ENCODE results near the gene P2RX3. TPM values are rescaled to one million over a fixed set of nuclear protein-coding genes. Genes with fewer than 3 reads are reported as not detected.

Gene P2RX3
- total and polyA plus RNA-seq, 10 of the 15 experiments (the other 5 are each of a cell fraction or from before 2014, with no cell fraction given), result 0.05 to 0.12 TPM; not detected in 8

- 0 out of 2 replicates have a peak, but pooled peaks have one; percentile 23 for TF ChIP-seq REST (IDR thresholded peaks at IDR 0.05; ENCODE audit: low read depth, low read length)
- TF ChIP-seq PKNOX1 (IDR thresholded peaks at IDR 0.05), result no peak
- TF ChIP-seq CEBPB (IDR thresholded peaks at IDR 0.05; ENCODE audit: borderline replicate concordance in 1 of 2, low read depth in 2 of 2, low read length in 2 of 2), result peak in 1 of 2 experiments; percentile 23; a peak in 1 of 4 replicates
- TF ChIP-seq ESRRA (IDR thresholded peaks at IDR 0.05; ENCODE audit: low read length), result no peak
- TF ChIP-seq ASH2L (IDR thresholded peaks at IDR 0.05; ENCODE audit: borderline replicate concordance, low read depth), result peak; percentile 95; the same call in 1 of the 2 replicates
- TF ChIP-seq DPF2 (IDR thresholded peaks at IDR 0.05), result 0 out of 2 replicates have a peak, but pooled peaks have one; percentile 53
- TF ChIP-seq CREM (IDR thresholded peaks at IDR 0.05; ENCODE audit: low read depth), result peak; percentile 40
- TF ChIP-seq ZNF384 (IDR thresholded peaks at IDR 0.05; ENCODE audit: borderline replicate concordance, low read depth, low read length), result no peak
- TF ChIP-seq NFIC (IDR thresholded peaks at IDR 0.05; ENCODE audit: low read depth, low read length), result peak; percentile 46; the same call in 1 of the 2 replicates
- TF ChIP-seq SRF (IDR thresholded peaks at IDR 0.05; ENCODE audit: low read depth in 2 of 2, low read length in 2 of 2), result 0 out of 4 replicates have a peak, but pooled peaks of 1 of the 2 experiments have one; percentile 54
- no peak for TF ChIP-seq KDM1A (IDR thresholded peaks at IDR 0.05; ENCODE audit: borderline replicate concordance)
- TF ChIP-seq ATF7 (IDR thresholded peaks at IDR 0.05; ENCODE audit: low read depth), result peak; percentile 78
- peak; percentile 93 for TF ChIP-seq TAF1 (IDR thresholded peaks at IDR 0.05; ENCODE audit: borderline replicate concordance, low read depth, low read length)
- TF ChIP-seq NBN (IDR thresholded peaks at IDR 0.05), result 0 out of 2 replicates have a peak, but pooled peaks have one; percentile 25
- TF ChIP-seq NR2F1 (conservative IDR thresholded peaks at IDR 0.05), result 0 out of 2 replicates have a peak, but pooled peaks have one; percentile 12
- TF ChIP-seq ZNF274 (IDR thresholded peaks at IDR 0.05; ENCODE audit: insufficient read depth, insufficient read length), result no peak
- no peak for TF ChIP-seq SMAD1 (IDR thresholded peaks at IDR 0.05; ENCODE audit: low read depth, partially characterized antibody)
- peak; percentile 94 for TF ChIP-seq MLLT1 (IDR thresholded peaks at IDR 0.05)
- TF ChIP-seq PAX5 (IDR thresholded peaks at IDR 0.05; ENCODE audit: borderline replicate concordance, low read depth, low read length), result peak; percentile 37; the same call in 1 of the 2 replicates
- TF ChIP-seq NFYB (IDR thresholded peaks at IDR 0.05; ENCODE audit: insufficient read depth, low read depth, low read length), result no peak
- TF ChIP-seq IKZF2 (IDR thresholded peaks at IDR 0.05), result no peak
- TF ChIP-seq YY1 (IDR thresholded peaks at IDR 0.05; ENCODE audit: low read depth, low read length), result peak; percentile 92
- TF ChIP-seq TCF12 (IDR thresholded peaks at IDR 0.05; ENCODE audit: low read depth, low read length), result peak; percentile 26; the same call in 1 of the 2 replicates
Observed at GRCh38 chr11:57324886-57325734, 13.0 kb upstream of the P2RX3 start, which contains the start of gene TNKS1BP1 (continued).
